ENCODE measurements around the gene MISP.

DNA sequence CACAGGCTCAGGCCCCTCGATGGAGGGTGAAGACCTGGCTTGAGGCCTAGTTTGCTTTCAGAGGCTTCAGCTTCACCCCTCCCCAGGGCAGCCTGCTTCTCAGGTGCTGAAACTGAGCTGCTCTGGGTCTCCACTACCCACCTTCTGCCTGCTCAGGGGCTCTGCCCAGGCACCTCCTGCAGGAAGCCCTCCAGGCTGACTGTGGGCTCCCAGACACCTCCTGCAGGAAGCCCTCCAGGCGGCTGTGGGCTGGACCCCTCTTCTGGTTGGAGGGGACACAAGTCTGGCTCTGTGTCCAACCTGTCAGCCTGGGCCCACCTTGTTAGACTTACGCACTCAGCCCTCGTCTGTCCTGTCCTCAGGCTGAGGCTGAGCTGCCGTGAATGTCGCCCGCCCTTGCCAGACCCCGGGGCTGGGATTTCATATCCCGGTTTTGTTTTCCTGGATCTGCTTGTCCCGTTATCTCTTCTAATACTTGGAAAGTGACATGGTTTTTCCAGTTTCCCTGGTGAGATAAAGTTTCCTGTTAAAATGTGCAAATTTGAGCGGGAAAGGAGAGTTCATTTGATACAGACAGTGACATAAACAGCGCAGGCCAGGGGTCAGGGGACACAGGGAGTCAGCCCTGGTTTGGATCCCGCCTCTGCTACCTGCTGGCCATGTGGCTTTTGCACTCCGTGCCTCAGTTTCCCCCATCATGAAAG, 20.8 kb upstream of the MISP start:
- TF ChIP-seq, protein P1, sequence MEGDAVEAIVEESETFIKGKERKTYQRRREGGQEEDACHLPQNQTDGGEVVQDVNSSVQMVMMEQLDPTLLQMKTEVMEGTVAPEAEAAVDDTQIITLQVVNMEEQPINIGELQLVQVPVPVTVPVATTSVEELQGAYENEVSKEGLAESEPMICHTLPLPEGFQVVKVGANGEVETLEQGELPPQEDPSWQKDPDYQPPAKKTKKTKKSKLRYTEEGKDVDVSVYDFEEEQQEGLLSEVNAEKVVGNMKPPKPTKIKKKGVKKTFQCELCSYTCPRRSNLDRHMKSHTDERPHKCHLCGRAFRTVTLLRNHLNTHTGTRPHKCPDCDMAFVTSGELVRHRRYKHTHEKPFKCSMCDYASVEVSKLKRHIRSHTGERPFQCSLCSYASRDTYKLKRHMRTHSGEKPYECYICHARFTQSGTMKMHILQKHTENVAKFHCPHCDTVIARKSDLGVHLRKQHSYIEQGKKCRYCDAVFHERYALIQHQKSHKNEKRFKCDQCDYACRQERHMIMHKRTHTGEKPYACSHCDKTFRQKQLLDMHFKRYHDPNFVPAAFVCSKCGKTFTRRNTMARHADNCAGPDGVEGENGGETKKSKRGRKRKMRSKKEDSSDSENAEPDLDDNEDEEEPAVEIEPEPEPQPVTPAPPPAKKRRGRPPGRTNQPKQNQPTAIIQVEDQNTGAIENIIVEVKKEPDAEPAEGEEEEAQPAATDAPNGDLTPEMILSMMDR (IDR thresholded peaks at IDR 0.05), result no peak
- no peak for TF ChIP-seq HDAC2 (IDR thresholded peaks at IDR 0.05)
